ENCODE measurements around the gene NLGN4Y.

DNA sequence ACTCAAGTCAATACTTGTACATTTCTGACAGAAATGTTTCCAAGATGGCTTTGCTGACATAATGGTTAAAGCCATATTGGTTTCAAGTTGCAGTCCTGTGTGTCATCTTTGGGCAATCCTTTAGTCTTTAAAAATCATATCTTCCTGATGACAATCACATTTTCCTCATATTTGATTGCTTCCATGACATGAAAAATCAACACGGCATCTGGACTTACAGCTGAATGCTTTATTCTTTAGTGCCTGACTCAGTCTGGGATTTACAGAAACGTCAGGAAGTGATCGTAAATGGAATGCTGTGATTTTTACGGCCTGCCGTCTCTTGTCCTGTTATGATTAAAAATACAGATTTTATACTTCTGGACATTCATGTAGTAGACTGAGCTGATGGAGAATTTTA lies 304.2 kb downstream of the NLGN4Y start:
- no peak for TF ChIP-seq YY1 (IDR thresholded peaks at IDR 0.05)
- no peak for TF ChIP-seq GABPA (IDR thresholded peaks at IDR 0.05 in 1 of 2, conservative IDR thresholded peaks at IDR 0.05 in 1 of 2)
- TF ChIP-seq, protein P1, sequence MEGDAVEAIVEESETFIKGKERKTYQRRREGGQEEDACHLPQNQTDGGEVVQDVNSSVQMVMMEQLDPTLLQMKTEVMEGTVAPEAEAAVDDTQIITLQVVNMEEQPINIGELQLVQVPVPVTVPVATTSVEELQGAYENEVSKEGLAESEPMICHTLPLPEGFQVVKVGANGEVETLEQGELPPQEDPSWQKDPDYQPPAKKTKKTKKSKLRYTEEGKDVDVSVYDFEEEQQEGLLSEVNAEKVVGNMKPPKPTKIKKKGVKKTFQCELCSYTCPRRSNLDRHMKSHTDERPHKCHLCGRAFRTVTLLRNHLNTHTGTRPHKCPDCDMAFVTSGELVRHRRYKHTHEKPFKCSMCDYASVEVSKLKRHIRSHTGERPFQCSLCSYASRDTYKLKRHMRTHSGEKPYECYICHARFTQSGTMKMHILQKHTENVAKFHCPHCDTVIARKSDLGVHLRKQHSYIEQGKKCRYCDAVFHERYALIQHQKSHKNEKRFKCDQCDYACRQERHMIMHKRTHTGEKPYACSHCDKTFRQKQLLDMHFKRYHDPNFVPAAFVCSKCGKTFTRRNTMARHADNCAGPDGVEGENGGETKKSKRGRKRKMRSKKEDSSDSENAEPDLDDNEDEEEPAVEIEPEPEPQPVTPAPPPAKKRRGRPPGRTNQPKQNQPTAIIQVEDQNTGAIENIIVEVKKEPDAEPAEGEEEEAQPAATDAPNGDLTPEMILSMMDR (IDR thresholded peaks at IDR 0.05; ENCODE audit: low read depth, low read length, missing input control) = no peak
- no peak for TF ChIP-seq RXRA (IDR thresholded peaks at IDR 0.05)
- no peak for TF ChIP-seq FOXA2 (IDR thresholded peaks at IDR 0.05)
- TF ChIP-seq ATF3 (IDR thresholded peaks at IDR 0.05) = no peak
- TF ChIP-seq, protein P2, sequence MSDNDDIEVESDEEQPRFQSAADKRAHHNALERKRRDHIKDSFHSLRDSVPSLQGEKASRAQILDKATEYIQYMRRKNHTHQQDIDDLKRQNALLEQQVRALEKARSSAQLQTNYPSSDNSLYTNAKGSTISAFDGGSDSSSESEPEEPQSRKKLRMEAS (IDR thresholded peaks at IDR 0.05) = no peak
- no peak for TF ChIP-seq RAD21 (IDR thresholded peaks at IDR 0.05)
- no peak for TF ChIP-seq HNF4A (conservative IDR thresholded peaks at IDR 0.05)

Measured in liver (tissue), 3 donors.